GM10847 (cell line): Measurements from ENCODE around the gene ZBTB45.

Source experiments
- POLR2A ChIP-seq: IDR thresholded peaks from 2 replicates; pipeline ENCODE4 v1.6.1; 2011; ENCODE audit not compliant: insufficient read length; ENCODE audit errors: extremely low read depth

Gene ZBTB45

GRCh38 chr19:58519355-58520256 lies at the start of gene ZBTB45:
ZBTB45 (minus strand) TSS chr19:58519810; CDS start chr19:58517673, 2,137 bp downstream.
- peak; percentile 75 for TF ChIP-seq POLR2A

- no peak for TF ChIP-seq POLR2A
These were observed 49.0 kb upstream of the ZBTB45 start for GRCh38 chr19:58568453-58569130.

DNA sequence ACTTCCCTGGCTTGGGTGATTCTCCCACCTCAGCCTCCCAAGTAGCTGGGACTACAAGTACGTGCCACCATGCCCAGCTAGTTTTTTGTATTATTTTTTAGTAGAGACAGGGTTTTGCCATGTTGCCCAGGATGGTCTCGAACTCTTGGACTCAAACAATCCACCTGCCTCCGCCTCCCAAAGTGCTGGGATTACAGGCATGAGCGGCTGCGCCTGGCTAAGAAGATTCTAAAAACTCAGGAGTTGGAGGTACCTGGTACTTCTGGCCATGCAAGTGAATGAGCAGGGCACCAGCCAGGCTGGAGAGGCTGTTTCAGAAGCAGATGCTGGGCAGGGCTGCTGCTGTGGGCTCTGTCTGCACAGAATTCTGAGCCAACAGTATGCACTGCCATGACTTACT lies 47.4 kb upstream of the ZBTB45 start:
- TF ChIP-seq POLR2A, result no peak

DNA sequence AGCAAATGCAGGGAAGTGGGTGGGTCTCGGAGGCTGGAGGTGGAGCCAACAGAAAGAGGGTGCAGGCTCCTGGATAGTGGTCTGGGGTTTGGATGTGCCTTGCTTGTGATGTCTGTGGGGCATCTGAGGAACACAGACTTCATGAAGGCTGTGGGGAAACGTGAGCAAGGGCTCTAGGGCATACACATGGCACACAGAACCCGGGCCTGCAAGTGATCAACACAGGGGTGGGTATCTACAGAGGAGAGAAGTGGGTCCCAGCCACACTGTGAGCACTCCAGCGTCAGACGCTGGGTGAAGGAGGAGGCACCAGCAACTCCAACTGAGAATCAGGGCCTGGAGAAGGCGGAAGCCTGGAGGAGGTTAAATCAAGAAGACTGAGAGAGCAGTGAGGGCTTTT lies 44.2 kb upstream of the ZBTB45 start:
- TF ChIP-seq POLR2A, result no peak

- no peak for TF ChIP-seq POLR2A
These were observed 43.5 kb upstream of the ZBTB45 start for GRCh38 chr19:58563034-58563573.

GRCh38 chr19:58562122-58563033 lies 42.8 kb upstream of the ZBTB45 start:
- peak; percentile 21 for TF ChIP-seq POLR2A

DNA sequence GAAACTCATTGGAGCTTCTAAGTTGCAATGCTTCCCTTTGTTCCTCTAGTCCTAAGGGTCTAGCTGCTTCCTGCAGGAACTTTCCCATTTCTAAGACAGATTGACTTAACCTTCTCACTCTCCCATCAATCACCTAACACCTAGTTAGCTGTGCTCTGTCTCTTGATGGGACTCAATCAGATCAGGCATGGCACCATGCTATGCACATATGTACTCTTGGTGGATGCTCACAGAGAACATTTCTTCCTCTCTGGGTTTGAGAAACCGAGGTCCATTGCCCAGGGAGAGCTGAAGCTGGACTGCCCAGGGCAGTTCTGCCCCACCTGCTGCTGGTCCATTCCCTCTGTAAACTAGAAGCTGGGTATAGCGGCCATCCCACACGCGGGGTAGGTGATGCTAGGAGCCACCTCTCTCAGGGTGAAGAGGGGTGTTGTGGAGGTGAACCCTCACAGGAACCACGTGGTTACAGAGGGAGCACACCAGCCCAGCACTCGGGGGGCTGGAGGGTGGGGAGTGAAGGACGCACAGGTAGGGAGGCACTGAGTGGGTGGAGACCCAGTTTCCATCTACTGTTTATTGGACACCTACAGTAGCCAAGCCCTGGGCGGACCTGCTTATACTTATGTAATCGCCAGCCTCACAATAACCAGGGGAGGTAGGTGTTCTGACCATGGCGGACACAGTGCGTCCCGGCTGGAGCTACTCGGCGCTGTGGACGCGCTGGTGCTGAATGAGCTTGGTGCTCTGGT lies 41.9 kb upstream of the ZBTB45 start:
- TF ChIP-seq POLR2A, result no peak

DNA sequence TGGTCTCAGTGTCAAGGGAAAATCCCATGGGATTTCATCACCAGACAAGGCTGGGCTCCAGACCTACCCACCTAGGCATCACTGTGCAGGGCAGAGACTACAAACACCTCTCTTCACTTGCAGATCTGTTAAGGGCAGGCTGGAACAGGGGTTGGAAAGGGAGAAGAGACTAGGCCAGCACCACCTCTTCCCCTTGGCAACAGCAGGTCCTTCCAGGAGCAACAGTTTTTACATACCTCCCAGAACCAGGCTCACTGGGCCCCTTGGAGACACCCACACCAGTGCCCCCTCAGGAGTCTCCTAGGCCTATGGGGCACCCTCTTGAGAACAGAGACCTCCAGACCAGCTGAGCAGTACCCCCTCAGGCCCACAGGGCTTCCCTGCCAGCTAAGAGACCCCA lies 41.3 kb upstream of the ZBTB45 start:
- no peak for TF ChIP-seq POLR2A

- no peak for TF ChIP-seq POLR2A
These were observed 40.6 kb upstream of the ZBTB45 start for GRCh38 chr19:58560007-58560887.

DNA sequence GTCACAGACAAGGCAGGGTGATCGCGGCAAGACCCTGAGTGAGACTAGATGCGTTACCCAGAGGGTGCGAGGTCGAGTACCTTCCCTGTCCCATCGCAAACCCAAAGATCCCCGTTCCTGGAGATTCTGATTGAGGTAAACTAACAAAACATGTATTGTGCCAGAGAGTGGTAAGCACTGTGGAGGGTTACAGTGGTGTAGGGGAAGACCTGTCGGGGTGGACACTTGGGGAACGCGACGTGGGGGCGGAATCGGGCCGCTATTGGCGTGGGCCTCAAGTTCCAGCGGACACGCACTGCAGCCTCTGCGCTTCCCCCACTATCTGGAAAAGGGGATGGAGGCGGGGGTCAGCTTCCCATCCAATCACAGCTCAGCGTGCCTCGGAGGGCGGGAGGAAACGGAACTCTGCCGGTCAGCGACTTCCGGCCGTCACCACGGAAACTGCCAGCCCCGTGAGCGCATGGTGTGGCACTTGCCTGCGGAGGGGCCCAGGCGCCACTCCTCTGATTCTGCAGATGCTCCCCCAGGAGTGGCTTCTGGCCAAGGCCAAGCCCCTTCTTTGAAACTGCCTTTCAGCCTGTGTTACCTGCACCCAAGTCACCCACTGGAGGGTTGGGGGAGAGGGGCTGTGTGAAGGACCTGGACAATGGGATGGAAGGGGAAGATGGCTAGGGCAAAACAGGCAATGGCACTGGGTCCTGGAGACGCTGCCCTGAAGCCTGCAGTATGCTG lies 39.8 kb upstream of the ZBTB45 start:
- TF ChIP-seq POLR2A, result peak; percentile 61

- peak; percentile 60 for TF ChIP-seq POLR2A
These were observed 39.1 kb upstream of the ZBTB45 start for GRCh38 chr19:58558623-58559274.

- TF ChIP-seq POLR2A, result no peak
These were observed 38.5 kb upstream of the ZBTB45 start, which contains the start of gene UBE2M for GRCh38 chr19:58558066-58558622. UBE2M (minus strand) TSS chr19:58558611; CDS start chr19:58558381, 230 bp downstream.
